Activated B cell treated with CpG ODN at 0.5 μM for 24 hours (primary cell): ENCODE measurements around the gene LATS2. TPM values are rescaled to one million over a fixed set of nuclear protein-coding genes. Genes with fewer than 3 reads are reported as not detected.

Source experiments
- ATAC-seq: fragments of 200-7000 bp; cut with Tn5 transposase; one replicate; pipeline ENCODE4 v1.10.0; 2021; ENCODE audit warnings: low read depth, mild to moderate bottlenecking, moderate library complexity
- CTCF ChIA-PET: fragments of 350-600 bp; sonication (Branson Sonifier 250); formaldehyde crosslinking; loops from one replicate; lab custom pipeline; 2021; ENCODE audit warnings: antibody characterized with exemption; lab: Charles Lee
- POLR2A ChIA-PET: fragments of 350-600 bp; sonication (Branson Sonifier 250); formaldehyde crosslinking; loops from one replicate; lab custom pipeline; 2021; ENCODE audit warnings: antibody characterized with exemption; lab: Charles Lee
- DNase-seq: peaks from one replicate; pipeline ENCODE4 v3.0.0; 2022
- H3K27ac Mint-ChIP-seq: one replicate; pipeline ENCODE4 v1.8.0; 2020; ENCODE audit warnings: mixed read lengths
- H3K27me3 Mint-ChIP-seq: one replicate; pipeline ENCODE4 v1.8.0; 2021; ENCODE audit warnings: mixed read lengths
- H3K36me3 Mint-ChIP-seq: one replicate; pipeline ENCODE4 v1.8.0; 2021; ENCODE audit warnings: low read depth, mixed read lengths
- H3K4me1 Mint-ChIP-seq: one replicate; pipeline ENCODE4 v1.8.0; 2021; ENCODE audit warnings: mixed read lengths
- H3K4me3 Mint-ChIP-seq: one replicate; pipeline ENCODE4 v1.8.0; 2020; ENCODE audit warnings: mild to moderate bottlenecking, mixed read lengths
- H3K9me3 Mint-ChIP-seq: one replicate; pipeline ENCODE4 v1.8.0; 2020; ENCODE audit warnings: mixed read lengths
- intact Hi-C: fragments of 100-400 bp; cut with micrococcal nuclease; formaldehyde crosslinking; loops from one replicate; pipeline ENCODE4 v1.15.1; 2024
- total RNA-seq: library from RNA; stranded (reverse); gene quantifications from 2 replicates; pipeline ENCODE4 v1.2.3, GENCODE V29; 2022
- TF ChIP-seq, protein P1 (sequence below): fragments of 200-600 bp; IDR thresholded peaks from one replicate; pipeline ENCODE4 v1.8.0; 2022; ENCODE audit warnings: antibody characterized with exemption, mild to moderate bottlenecking

LATS2 gene
- total RNA-seq, 1 donor from 2014 or later = 1.7 TPM

DNA sequence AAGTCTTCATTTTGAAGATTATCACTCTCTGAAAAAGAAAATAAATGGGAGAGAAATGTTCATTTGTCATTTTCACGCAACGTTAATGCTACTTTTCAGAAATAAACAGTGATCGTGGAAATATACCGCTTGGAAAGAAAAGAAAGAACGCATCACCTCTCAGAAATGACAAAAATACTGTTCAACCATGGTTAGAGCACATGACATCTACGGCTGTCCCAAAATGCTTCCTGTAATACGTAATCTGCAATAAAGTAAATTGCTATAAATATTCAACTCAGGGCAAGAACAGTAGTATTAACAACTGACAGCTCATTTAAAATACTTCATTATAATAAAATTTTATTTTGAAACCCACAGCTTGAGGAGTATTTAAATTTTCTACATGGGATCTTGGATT, 15.2 kb downstream of the LATS2 start:
- H3K4me3 Mint-ChIP-seq = no peak overlapping the region
- no peaks in the 10 kb centered on the region for H3K36me3 Mint-ChIP-seq
- peaks cover 4% of the 10 kb centered on the region for H3K27me3 Mint-ChIP-seq
- ChIA-PET POLR2A (no interaction called here), CTCF (no interaction called here)
- intact Hi-C loops = no loop called here
- ATAC-seq = no peak
- no peak for DNase-seq
- H3K4me1 Mint-ChIP-seq = peaks cover 15% of the 10 kb centered on the region
- no peak overlapping the region for H3K27ac Mint-ChIP-seq
- TF ChIP-seq, protein P1, sequence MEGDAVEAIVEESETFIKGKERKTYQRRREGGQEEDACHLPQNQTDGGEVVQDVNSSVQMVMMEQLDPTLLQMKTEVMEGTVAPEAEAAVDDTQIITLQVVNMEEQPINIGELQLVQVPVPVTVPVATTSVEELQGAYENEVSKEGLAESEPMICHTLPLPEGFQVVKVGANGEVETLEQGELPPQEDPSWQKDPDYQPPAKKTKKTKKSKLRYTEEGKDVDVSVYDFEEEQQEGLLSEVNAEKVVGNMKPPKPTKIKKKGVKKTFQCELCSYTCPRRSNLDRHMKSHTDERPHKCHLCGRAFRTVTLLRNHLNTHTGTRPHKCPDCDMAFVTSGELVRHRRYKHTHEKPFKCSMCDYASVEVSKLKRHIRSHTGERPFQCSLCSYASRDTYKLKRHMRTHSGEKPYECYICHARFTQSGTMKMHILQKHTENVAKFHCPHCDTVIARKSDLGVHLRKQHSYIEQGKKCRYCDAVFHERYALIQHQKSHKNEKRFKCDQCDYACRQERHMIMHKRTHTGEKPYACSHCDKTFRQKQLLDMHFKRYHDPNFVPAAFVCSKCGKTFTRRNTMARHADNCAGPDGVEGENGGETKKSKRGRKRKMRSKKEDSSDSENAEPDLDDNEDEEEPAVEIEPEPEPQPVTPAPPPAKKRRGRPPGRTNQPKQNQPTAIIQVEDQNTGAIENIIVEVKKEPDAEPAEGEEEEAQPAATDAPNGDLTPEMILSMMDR = no peak
- H3K9me3 Mint-ChIP-seq = no peaks in the 10 kb centered on the region

GRCh38 chr13:21045100-21045499, 16.3 kb downstream of the LATS2 start:
- intact Hi-C loops = no loop called here
- no peak overlapping the region for H3K27ac Mint-ChIP-seq
- ChIA-PET POLR2A (no interaction called here), CTCF (no interaction called here)
- peaks cover 24% of the 10 kb centered on the region for H3K4me1 Mint-ChIP-seq
- TF ChIP-seq, protein P1 = no peak
- H3K27me3 Mint-ChIP-seq = peaks cover 4% of the 10 kb centered on the region
- ATAC-seq = no peak
- no peak for DNase-seq
- H3K4me3 Mint-ChIP-seq = no peak overlapping the region
- H3K36me3 Mint-ChIP-seq = no peaks in the 10 kb centered on the region
- no peaks in the 10 kb centered on the region for H3K9me3 Mint-ChIP-seq

DNA sequence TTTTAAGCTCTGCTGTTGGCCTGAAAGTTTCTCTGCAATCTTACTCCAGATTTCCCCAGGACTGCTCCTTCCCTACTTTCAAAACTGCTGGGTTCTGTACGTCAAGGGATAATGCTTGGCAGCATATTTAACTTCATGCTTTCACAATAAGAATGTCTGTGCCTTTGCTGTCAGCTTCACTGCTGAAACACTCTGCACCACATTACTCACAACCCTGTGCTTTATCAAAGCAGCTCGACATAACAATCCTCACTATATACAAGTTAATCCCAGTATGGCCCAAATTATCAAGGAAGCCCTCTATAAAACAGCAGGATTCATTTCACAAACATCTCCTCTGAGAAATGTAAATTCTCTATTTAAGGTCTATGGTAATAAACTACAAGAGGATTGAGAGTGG, 17.5 kb downstream of the LATS2 start:
- ATAC-seq = no peak
- ChIA-PET CTCF (no interaction called here), POLR2A (no interaction called here)
- Mint-ChIP-seq H3K4me1 (peaks cover 31% of the 10 kb centered on the region), H3K9me3 (no peaks in the 10 kb centered on the region), H3K27ac (no peak overlapping the region), H3K36me3 (no peaks in the 10 kb centered on the region), H3K4me3 (no peak overlapping the region), H3K27me3 (peaks cover 4% of the 10 kb centered on the region)
- intact Hi-C loops = no loop called here
- TF ChIP-seq, protein P1 = no peak
- no peak for DNase-seq

GRCh38 chr13:21040120-21040826, 21.1 kb downstream of the LATS2 start:
- peak overlapping the region; percentile 57 for H3K27ac Mint-ChIP-seq
- no peak for ATAC-seq
- TF ChIP-seq, protein P1 = no peak
- intact Hi-C loops = no loop called here
- H3K9me3 Mint-ChIP-seq = no peaks in the 10 kb centered on the region
- no peak for DNase-seq
- CTCF ChIA-PET = no interaction called here
- H3K27me3 Mint-ChIP-seq = peaks cover 4% of the 10 kb centered on the region
- peaks cover 30% of the 10 kb centered on the region for H3K4me1 Mint-ChIP-seq
- H3K36me3 Mint-ChIP-seq = no peaks in the 10 kb centered on the region
- H3K4me3 Mint-ChIP-seq = no peak overlapping the region
- POLR2A ChIA-PET = no interaction called here

DNA sequence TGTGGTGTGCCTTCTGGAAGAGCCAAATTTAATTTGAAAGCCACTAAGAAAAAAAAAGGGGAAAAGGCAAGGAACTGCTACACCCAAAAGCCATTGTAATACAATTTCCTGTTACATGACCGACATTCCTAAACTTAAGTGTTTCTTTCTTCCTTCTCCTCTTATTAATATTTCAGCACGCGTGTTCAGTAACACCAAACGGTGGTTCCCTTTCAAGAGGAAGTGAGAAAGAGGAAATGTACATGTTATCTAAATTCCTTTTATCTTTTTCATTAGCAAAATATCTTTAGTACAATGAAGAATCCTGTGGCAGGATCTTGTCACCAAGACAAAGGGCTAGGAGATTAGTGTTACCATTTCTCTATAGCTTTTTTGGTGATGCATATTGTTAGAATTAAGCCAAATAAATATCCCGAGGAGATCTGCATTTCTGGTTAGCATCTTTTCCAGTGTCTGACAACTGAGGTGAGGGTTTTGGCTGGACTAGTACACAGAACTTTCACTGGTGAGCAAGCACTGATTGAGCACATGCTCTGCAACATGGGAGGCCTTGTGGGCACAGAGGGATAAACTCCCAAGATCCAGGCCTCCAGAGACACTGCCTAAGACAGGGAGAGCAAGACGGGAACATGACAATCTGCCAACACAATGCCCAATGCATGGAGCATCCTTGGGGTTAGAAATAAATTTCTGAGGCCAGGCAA, 22.1 kb downstream of the LATS2 start:
- Mint-ChIP-seq H3K36me3 (no peaks in the 10 kb centered on the region), H3K4me1 (peaks cover 23% of the 10 kb centered on the region), H3K4me3 (no peak overlapping the region), H3K27me3 (peaks cover 1% of the 10 kb centered on the region), H3K27ac (peak overlapping the region; percentile 53), H3K9me3 (no peaks in the 10 kb centered on the region)
- no peak for DNase-seq
- TF ChIP-seq, protein P1 = no peak
- CTCF ChIA-PET = no interaction called here
- no peak for ATAC-seq
- intact Hi-C loops = no loop called here
- POLR2A ChIA-PET = no interaction called here
